ENCODE results near the gene DHRS13.
A peak's percentile ranks its signal among the peaks of the same experiment; 100 is the strongest.
"Not testable (repeated sequence)": the region's sequence is repeated elsewhere in the genome, so short reads cannot be mapped to it uniquely, and the experiment has no call there.

Gene DHRS13

GRCh38 chr17:28857905-28858800 is 44.7 kb downstream of the DHRS13 start:
- DNase-seq (ENCODE audit: low read depth), result no peak

- DNase-seq (ENCODE audit: low read depth), result no peak
Observed at GRCh38 chr17:28856028-28856574, 46.8 kb downstream of the DHRS13 start.

GRCh38 chr17:28855336-28855679 is 47.6 kb downstream of the DHRS13 start:
- DNase-seq (ENCODE audit: low read depth), result no peak

DNA sequence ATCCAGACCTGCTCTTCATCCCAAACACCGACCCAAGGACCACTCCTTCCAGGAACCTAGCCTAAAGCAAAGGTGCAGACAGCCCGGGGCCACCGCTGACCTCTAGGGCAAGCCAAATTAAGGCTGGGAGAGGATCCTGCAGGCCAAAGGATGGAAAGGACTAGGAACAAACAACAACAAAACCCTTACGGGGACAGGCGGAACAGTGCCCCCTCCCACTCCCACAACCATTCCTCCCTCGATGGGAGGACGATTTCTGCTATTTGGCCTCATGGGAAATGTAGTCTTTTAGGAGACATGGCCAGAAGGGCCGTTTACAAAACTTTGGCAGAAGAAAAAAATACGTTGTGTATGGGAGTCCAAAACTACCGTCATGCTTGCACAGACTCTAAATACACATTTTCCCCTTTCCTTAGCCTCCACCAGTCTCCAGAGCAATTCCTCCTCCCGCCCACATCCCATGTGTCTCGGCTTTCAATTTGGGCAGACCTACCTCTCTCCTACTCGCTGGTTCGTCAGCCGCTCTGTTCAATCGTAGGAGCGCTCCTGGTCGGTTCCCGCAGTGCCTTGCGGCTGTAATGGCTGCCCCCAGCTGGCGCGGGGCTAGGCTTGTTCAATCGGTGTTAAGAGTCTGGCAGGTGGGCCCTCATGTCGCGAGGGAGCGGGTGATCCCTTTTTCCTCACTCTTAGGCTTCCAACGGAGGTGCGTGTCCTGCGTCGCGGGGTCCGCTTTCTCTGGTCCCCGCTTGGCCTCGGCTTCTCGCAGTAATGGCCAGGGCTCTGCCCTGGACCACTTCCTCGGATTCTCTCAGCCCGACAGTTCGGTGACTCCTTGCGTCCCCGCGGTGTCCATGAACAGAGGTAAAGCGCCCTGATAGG is 48.2 kb downstream of the DHRS13 start, which contains the start of gene ERAL1:
ERAL1 (plus strand) TSS at position 560 of the 879 bp plus-strand sequence; CDS start at position 579, 19 bp downstream.
- peak; percentile 94 for DNase-seq (ENCODE audit: low read depth)

- DNase-seq (ENCODE audit: low read depth), result no peak
Observed at GRCh38 chr17:28853295-28853694, 49.6 kb downstream of the DHRS13 start.

GRCh38 chr17:28849281-28849680 is 53.6 kb downstream of the DHRS13 start:
- DNase-seq (ENCODE audit: low read depth), result no peak

DNA sequence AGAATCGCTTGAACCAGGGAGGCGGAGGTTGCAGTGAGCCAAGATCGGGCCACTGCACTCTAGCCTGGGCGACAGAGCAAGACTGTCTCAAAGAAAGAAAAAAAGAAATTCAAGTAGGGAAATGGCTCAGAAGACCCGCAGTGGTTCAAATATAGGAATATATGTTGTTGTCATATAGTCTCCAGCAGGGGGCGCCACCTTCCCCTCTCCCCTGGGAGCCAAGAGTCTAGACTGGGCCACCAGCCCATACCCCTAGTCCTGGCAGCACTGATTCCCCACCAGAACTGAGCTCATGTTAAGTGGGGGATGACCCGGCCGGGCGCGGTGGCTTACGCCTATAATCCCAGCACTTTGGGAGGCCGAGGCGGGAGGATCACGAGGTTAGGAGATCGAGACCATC is 54.2 kb downstream of the DHRS13 start:
- DNase-seq (ENCODE audit: low read depth), result not testable (repeated sequence)
